Measurements from ENCODE around the gene SLF2.

GRCh38 chr10:100968062-100968736 lies 55.4 kb downstream of the SLF2 start:
- TF ChIP-seq RAD21 (IDR thresholded peaks at IDR 0.05; ENCODE audit: low read depth) (no peak), CTCF (IDR thresholded peaks at IDR 0.05 in 2 of 3, conservative IDR thresholded peaks at IDR 0.05 in 1 of 3; ENCODE audit: borderline replicate concordance in 1 of 3, insufficient read depth in 1 of 3, low read depth in 2 of 3, low read length in 2 of 3) (no peak), MAX (IDR thresholded peaks at IDR 0.05) (no peak), POLR2A (IDR thresholded peaks at IDR 0.05; ENCODE audit: borderline replicate concordance, extremely low read depth, insufficient read depth, insufficient read length) (no peak), JUND (IDR thresholded peaks at IDR 0.05) (no peak), EZH2 (IDR thresholded peaks at IDR 0.05) (no peak), YY1 (IDR thresholded peaks at IDR 0.05; ENCODE audit: extremely low read depth, insufficient replicate concordance, low read depth, low read length) (no peak), REST (IDR thresholded peaks at IDR 0.05; ENCODE audit: low read depth) (no peak), ZFX (IDR thresholded peaks at IDR 0.05) (no peak), CEBPB (IDR thresholded peaks at IDR 0.05; ENCODE audit: low read depth) (no peak), POLR2AphosphoS5 (IDR thresholded peaks at IDR 0.05; ENCODE audit: low read depth, low read length) (no peak)

Measured in HCT116 (cell line).